Nephron progenitor cell (in vitro differentiated cells): Measurements from ENCODE around the gene FMC1.

Experiments
- DNase-seq: peaks from one replicate; pipeline ENCODE4 v3.0.0; 2021
- H3K27ac Mint-ChIP-seq: 2 replicates; pipeline ENCODE4 v1.8.0; 2021; ENCODE audit warnings: mild to moderate bottlenecking, moderate library complexity, mixed read lengths
- H3K27me3 Mint-ChIP-seq: 2 replicates; pipeline ENCODE4 v1.8.0; 2021; ENCODE audit warnings: mild to moderate bottlenecking, low read depth, mixed read lengths; ENCODE audit not compliant: poor library complexity
- H3K36me3 Mint-ChIP-seq: 2 replicates; pipeline ENCODE4 v1.8.0; 2021; ENCODE audit warnings: low read depth, mixed read lengths
- H3K4me1 Mint-ChIP-seq: 2 replicates; pipeline ENCODE4 v1.8.0; 2021; ENCODE audit warnings: mixed read lengths
- H3K4me3 Mint-ChIP-seq: 2 replicates; pipeline ENCODE4 v1.8.0; 2021; ENCODE audit warnings: mild to moderate bottlenecking, moderate library complexity, mixed read lengths
- H3K9me3 Mint-ChIP-seq: 2 replicates; pipeline ENCODE4 v1.8.0; 2021; ENCODE audit warnings: mild to moderate bottlenecking, moderate library complexity, mixed read lengths
- TF ChIP-seq, protein P1 (sequence below): fragments of 200-600 bp; sonication (generic); IDR thresholded peaks from 2 replicates; pipeline ENCODE4 v1.5.0; 2021; ENCODE audit warnings: antibody characterized with exemption

FMC1 gene

DNA sequence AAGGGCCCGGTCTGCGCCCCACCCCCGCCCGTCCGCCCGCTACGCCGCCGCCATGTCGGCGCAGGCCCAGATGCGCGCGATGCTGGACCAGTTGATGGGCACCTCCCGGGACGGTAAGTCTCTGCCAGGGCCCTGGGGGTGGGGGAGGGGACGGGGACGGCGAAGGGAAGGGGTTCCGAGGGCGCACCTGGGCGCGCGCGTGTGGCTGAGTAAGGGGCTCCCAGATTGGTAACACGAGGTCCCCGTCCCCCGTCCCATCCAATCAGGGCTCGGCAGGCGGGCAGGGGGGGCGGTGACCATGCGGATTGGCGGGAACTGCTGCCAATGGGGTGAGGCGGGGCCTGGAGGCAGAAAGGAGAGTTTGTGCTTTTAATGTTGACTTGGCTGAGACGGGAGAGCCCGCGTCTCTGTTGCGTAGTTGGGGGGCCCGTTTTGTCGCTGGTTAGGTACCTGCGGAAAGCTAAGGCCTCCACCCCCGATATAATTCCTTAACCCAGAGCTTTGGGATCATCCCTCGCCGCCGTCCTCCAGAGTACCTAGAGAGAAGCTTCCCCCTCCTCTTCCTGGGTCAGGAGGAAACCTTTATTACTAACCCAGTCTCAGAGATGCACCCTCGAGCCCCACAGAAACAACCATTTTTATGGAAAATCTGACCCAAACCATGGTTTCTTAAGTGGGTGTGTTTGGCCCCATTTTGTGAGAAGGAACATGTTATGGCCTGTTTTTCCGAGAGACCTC is 19.2 kb downstream of the FMC1 start:
- no peaks in the 10 kb centered on the region for H3K9me3 Mint-ChIP-seq
- peak overlapping the region; percentile 99 for H3K4me3 Mint-ChIP-seq
- H3K36me3 Mint-ChIP-seq, result peaks cover 38% of the 10 kb centered on the region
- peak; percentile 98 for DNase-seq
- peaks cover 36% of the 10 kb centered on the region for H3K4me1 Mint-ChIP-seq
- H3K27ac Mint-ChIP-seq, result peak overlapping the region; percentile 99
- TF ChIP-seq, protein P1, sequence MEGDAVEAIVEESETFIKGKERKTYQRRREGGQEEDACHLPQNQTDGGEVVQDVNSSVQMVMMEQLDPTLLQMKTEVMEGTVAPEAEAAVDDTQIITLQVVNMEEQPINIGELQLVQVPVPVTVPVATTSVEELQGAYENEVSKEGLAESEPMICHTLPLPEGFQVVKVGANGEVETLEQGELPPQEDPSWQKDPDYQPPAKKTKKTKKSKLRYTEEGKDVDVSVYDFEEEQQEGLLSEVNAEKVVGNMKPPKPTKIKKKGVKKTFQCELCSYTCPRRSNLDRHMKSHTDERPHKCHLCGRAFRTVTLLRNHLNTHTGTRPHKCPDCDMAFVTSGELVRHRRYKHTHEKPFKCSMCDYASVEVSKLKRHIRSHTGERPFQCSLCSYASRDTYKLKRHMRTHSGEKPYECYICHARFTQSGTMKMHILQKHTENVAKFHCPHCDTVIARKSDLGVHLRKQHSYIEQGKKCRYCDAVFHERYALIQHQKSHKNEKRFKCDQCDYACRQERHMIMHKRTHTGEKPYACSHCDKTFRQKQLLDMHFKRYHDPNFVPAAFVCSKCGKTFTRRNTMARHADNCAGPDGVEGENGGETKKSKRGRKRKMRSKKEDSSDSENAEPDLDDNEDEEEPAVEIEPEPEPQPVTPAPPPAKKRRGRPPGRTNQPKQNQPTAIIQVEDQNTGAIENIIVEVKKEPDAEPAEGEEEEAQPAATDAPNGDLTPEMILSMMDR, result no peak
- no peaks in the 10 kb centered on the region for H3K27me3 Mint-ChIP-seq

DNA sequence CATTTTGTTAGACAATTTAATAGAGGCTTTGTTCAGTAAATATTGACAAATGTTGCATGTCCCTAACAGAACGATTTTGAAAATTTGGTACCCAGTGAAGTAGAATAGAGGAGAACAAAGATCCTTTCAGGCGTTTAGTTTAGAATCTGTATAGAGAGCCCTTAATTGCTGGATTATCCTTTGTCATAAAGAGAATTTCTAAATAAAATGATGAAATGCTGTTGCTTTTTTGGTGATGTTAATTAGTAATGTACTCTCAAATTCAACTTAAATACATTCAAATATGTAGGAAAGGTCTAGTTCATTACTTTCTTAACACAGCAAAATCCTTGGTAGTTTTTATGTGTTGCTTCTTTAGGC is 19.8 kb downstream of the FMC1 start:
- Mint-ChIP-seq H3K4me1 (peaks cover 36% of the 10 kb centered on the region), H3K36me3 (peaks cover 38% of the 10 kb centered on the region), H3K4me3 (peak overlapping the region; percentile 99), H3K27me3 (no peaks in the 10 kb centered on the region), H3K27ac (peak overlapping the region; percentile 99), H3K9me3 (no peaks in the 10 kb centered on the region)
- DNase-seq, result no peak
- TF ChIP-seq, protein P1, result no peak

- Mint-ChIP-seq H3K36me3 (peaks cover 37% of the 10 kb centered on the region), H3K4me1 (peaks cover 36% of the 10 kb centered on the region), H3K27me3 (no peaks in the 10 kb centered on the region), H3K4me3 (peak overlapping the region; percentile 99), H3K27ac (peak overlapping the region; percentile 78), H3K9me3 (no peaks in the 10 kb centered on the region)
- DNase-seq, result no peak
- TF ChIP-seq, protein P1, result no peak
Observed at GRCh38 chr7:139361523-139361922, 20.4 kb downstream of the FMC1 start.

DNA sequence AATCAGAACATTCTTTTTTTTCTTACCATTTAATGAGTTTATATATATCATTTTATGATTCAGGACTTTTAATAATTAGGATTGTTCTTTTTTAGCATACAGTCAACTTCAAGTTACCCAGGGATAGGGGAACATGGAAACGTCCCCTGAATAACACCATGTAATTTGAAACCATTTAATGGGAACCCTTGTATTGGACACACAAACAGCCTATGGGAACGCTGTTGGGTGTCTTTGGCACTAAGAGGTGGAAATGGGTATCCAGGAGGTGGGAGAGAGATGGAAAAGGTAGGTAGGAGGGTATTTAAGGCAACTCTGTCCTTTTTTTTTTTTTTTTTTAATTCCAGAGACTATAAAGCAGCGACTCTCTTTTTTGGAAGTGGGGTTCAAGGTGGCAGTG is 21.2 kb downstream of the FMC1 start:
- Mint-ChIP-seq H3K27ac (peak overlapping the region; percentile 40), H3K4me3 (peak overlapping the region; percentile 99), H3K4me1 (peaks cover 36% of the 10 kb centered on the region), H3K27me3 (no peaks in the 10 kb centered on the region), H3K36me3 (peaks cover 30% of the 10 kb centered on the region), H3K9me3 (no peaks in the 10 kb centered on the region)
- TF ChIP-seq, protein P1, result no peak
- no peak for DNase-seq

- Mint-ChIP-seq H3K36me3 (peaks cover 33% of the 10 kb centered on the region), H3K27ac (peak overlapping the region; percentile 66), H3K9me3 (no peaks in the 10 kb centered on the region), H3K27me3 (no peaks in the 10 kb centered on the region), H3K4me3 (peak overlapping the region; percentile 99), H3K4me1 (peaks cover 36% of the 10 kb centered on the region)
- TF ChIP-seq, protein P1, result no peak
- no peak for DNase-seq
Observed at GRCh38 chr7:139362981-139363380, 21.8 kb downstream of the FMC1 start.

DNA sequence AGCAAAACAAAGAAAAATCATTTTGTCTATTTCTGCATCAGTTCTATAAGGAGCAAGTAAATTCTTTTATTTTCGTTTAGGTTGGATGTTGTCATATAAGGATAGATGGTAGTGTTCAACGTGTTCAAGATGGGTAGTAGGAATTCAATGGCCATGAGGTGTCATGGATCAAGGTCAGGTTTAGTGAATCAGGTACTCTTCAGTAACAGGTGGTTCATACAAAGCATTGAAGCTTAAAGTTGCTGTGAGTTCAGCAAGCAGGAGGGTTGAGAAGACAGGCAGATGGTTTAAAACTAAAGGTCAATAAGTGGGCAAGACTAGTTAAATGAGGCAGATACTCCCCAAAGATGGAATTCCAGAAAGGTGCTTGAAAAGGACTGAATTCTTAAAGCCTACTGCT is 24.2 kb downstream of the FMC1 start:
- Mint-ChIP-seq H3K9me3 (no peaks in the 10 kb centered on the region), H3K36me3 (peaks cover 32% of the 10 kb centered on the region), H3K4me3 (no peak overlapping the region), H3K27ac (no peak overlapping the region), H3K27me3 (no peaks in the 10 kb centered on the region), H3K4me1 (peaks cover 44% of the 10 kb centered on the region)
- TF ChIP-seq, protein P1, result no peak
- DNase-seq, result no peak
